K562 treated with DMSO at 1 percent for 48 hours (cell line): Measurements from ENCODE around the gene ERCC6L. TPM values are rescaled to one million over a fixed set of nuclear protein-coding genes. Genes with fewer than 3 reads are reported as not detected.

Experiments
- total RNA-seq: library from RNA; unstranded; fragments of 300-600 nt; gene quantifications from 2 replicates; pipeline ENCODE4 v1.2.3, GENCODE V29; 2022; ENCODE audit warnings: low replicate concordance; ENCODE audit errors: extremely low read depth

The ERCC6L gene
- total RNA-seq, result not detected in 2 replicates

GRCh38 chrX:72238721-72239475 lies at the start of gene ERCC6L:
Gene ERCC6L (minus strand): TSS chrX:72239027. CDS start chrX:72238911, 116 bp downstream.

DNA sequence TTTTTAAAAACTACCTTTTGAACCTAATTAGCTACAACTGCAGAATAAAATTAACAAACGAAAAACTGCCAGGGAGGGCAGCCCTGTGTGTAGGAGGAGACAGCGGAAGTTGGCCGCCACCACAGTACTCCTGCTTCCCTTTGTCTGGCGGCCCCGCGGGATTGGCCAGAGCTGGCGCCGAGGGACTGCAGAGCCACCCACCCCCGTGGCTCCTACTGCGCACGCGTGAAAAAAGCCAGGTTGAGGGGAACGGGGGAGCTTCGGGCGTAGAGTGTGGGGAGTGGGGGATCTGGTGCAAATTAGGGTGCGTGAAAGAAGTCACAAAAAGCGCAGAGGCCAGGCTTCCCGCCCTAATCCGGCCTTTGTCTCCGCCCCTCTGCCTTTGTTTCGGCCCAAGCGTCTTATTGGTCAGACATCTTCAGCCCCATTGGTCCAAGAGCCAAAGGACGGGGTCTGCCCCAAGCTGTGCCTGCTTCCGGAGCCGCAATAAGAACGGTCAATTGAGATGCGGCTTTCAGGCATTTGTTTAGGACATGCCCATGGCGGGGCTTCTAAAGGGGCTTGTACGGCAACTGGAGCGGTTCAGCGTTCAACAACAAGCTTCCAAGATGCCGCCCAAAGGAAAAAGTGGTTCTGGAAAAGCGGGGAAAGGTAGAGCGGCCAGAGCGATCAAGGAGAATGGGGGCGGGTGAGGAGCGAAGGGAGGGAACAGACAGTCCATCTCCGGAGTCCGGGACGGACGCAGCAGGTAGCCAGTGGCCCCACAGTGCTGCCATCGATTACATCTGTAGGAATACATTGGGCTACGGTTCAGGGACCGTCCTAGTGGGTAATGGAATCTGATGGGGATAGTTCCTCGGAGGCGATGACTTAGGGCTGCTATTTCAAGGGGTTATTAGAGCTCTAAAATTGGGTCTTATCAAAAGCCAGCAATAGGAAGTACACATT lies 57.4 kb downstream of the ERCC6L start, which contains the start of gene PIN4:
TSS of gene PIN4 (plus strand) at position 580 of the 948 bp plus-strand sequence. CDS start at position 609, 29 bp downstream.

Other genes starting within 250 kb of the ERCC6L start
- not detected in 2 replicates for gene RTL5, start 107.1 kb downstream of the ERCC6L start, total RNA-seq
- not detected in 2 replicates for gene PIN4, start 57.3 kb downstream of the ERCC6L start, total RNA-seq
- gene RPS4X, start 38.2 kb upstream of the ERCC6L start, total RNA-seq, result 751 and 1,938 TPM in 2 replicates
- gene CITED1, start 66.9 kb upstream of the ERCC6L start, total RNA-seq, result not detected in 2 replicates